ENCODE results near the gene RBM20. TPM values are rescaled to one million over a fixed set of nuclear protein-coding genes. Genes with fewer than 3 reads are reported as not detected.
"Not testable (repeated sequence)": the region's sequence is repeated elsewhere in the genome, so short reads cannot be mapped to it uniquely, and the experiment has no call there.

Gene RBM20
- total RNA-seq, 1 experiment from 2014 or later: 0.17 TPM

- Histone ChIP-seq H3K27ac (ENCODE audit: insufficient read length, low read depth, low read length) (no peak overlapping the region), H4K91ac (ENCODE audit: insufficient read length, low read depth, low read length) (no peak overlapping the region), H2BK15ac (ENCODE audit: low read depth, low read length) (no peak overlapping the region), H3K56ac (ENCODE audit: insufficient read length, low read depth, low read length) (no peak overlapping the region), H4K20me1 (ENCODE audit: control insufficient read depth, insufficient read depth, insufficient read length) (no peaks in the 10 kb centered on the region), H2BK20ac (ENCODE audit: low read depth, low read length, poor library complexity, severe bottlenecking) (no peak overlapping the region), H3K4ac (ENCODE audit: low read depth, low read length) (no peak overlapping the region), H3K79me1 (ENCODE audit: insufficient read depth, low read depth, low read length, poor library complexity, severe bottlenecking) (no peaks in the 10 kb centered on the region), H2BK12ac (ENCODE audit: insufficient read length, low read depth, low read length) (no peak overlapping the region), H4K5ac (ENCODE audit: insufficient read length, low read depth, low read length) (no peak overlapping the region), H3K9ac (ENCODE audit: extremely low read depth, insufficient read length, low read length) (no peak overlapping the region), H2BK120ac (ENCODE audit: low read depth, low read length, poor library complexity, severe bottlenecking) (no peak overlapping the region), H3K23me2 (ENCODE audit: insufficient read length, low read depth, low read length, poor library complexity, severe bottlenecking) (no peaks in the 10 kb centered on the region), H3K79me2 (ENCODE audit: insufficient read depth, low read length) (no peaks in the 10 kb centered on the region), H3K4me2 (ENCODE audit: insufficient read depth, insufficient read length, low read length) (no peak overlapping the region), H3K27me3 (ENCODE audit: insufficient read depth, low read length) (no peaks in the 10 kb centered on the region), H2BK5ac (ENCODE audit: insufficient read length, low read length) (no peak overlapping the region), H4K8ac (replicated peaks; ENCODE audit: insufficient read length, low read depth, low read length) (no peak overlapping the region), H3T11ph (ENCODE audit: low read length) (no peak overlapping the region), H2AFZ (ENCODE audit: low read length) (no peak overlapping the region), H3K23ac (ENCODE audit: insufficient read length, low read depth, low read length) (no peak overlapping the region), H3K14ac (ENCODE audit: insufficient read depth, low read length) (no peak overlapping the region; the same call in 1 of the 2 replicates), H3K9me3 (ENCODE audit: control insufficient read depth, low read depth, low read length) (no peaks in the 10 kb centered on the region), H3K18ac (ENCODE audit: insufficient read length, low read depth, low read length) (no peak overlapping the region), H2AK5ac (ENCODE audit: insufficient read length, low read length) (no peak overlapping the region), H3K4me1 (ENCODE audit: insufficient read depth, low read length) (no peaks in the 10 kb centered on the region; the same call in 1 of the 2 replicates)
- Mint-ChIP-seq H3K36me3 (ENCODE audit: insufficient read depth in 1 of 3, low read depth in 3 of 3) (no peaks in the 10 kb centered on the region), H3K27me3 (ENCODE audit: low read depth) (no peaks in the 10 kb centered on the region; the same call in 1 of the 2 replicates), H3K4me3 (no peak overlapping the region), H3K27ac (no peak overlapping the region; a peak in 2 of 7 replicates), H3K4me1 (peaks cover 6 to 14% of the 10 kb centered on the region in 2 experiments), H3K9me3 (no peaks in the 10 kb centered on the region)
- WGBS (ENCODE audit: extremely low coverage, insufficient read length, low lambda C conversion rate): no CpG with 5 or more reads among the region's 10 CpGs
- no peak for DNase-seq
- TF ChIP-seq CTCF (conservative IDR thresholded peaks at IDR 0.05): no peak
Measured at GRCh38 chr10:110725801-110726630, 81.9 kb downstream of the RBM20 start.

GRCh38 chr10:110727785-110728184, 83.6 kb downstream of the RBM20 start:
- not testable (repeated sequence) for H2BK15ac ChIP-seq (ENCODE audit: low read depth, low read length); H3K23ac ChIP-seq (ENCODE audit: insufficient read length, low read depth, low read length); H2BK12ac ChIP-seq (ENCODE audit: insufficient read length, low read depth, low read length); H3T11ph ChIP-seq (ENCODE audit: low read length); H3K4me2 ChIP-seq (ENCODE audit: insufficient read depth, insufficient read length, low read length); H4K20me1 ChIP-seq (ENCODE audit: control insufficient read depth, insufficient read depth, insufficient read length); H4K8ac ChIP-seq (replicated peaks; ENCODE audit: insufficient read length, low read depth, low read length); H3K9me3 ChIP-seq (ENCODE audit: control insufficient read depth, low read depth, low read length); H2BK5ac ChIP-seq (ENCODE audit: insufficient read length, low read length); H3K9ac ChIP-seq (ENCODE audit: extremely low read depth, insufficient read length, low read length); H3K27me3 ChIP-seq (ENCODE audit: insufficient read depth, low read length); H3K23me2 ChIP-seq (ENCODE audit: insufficient read length, low read depth, low read length, poor library complexity, severe bottlenecking); H3K27ac ChIP-seq (ENCODE audit: insufficient read length, low read depth, low read length); H2AK5ac ChIP-seq (ENCODE audit: insufficient read length, low read length); H3K56ac ChIP-seq (ENCODE audit: insufficient read length, low read depth, low read length); H3K27me3 Mint-ChIP-seq (ENCODE audit: low read depth); DNase-seq; H4K91ac ChIP-seq (ENCODE audit: insufficient read length, low read depth, low read length); H3K4me1 ChIP-seq (ENCODE audit: insufficient read depth, low read length); H3K4ac ChIP-seq (ENCODE audit: low read depth, low read length); H3K9me3 Mint-ChIP-seq; H3K4me3 Mint-ChIP-seq; H3K18ac ChIP-seq (ENCODE audit: insufficient read length, low read depth, low read length); H3K79me2 ChIP-seq (ENCODE audit: insufficient read depth, low read length); H3K79me1 ChIP-seq (ENCODE audit: insufficient read depth, low read depth, low read length, poor library complexity, severe bottlenecking); H2BK120ac ChIP-seq (ENCODE audit: low read depth, low read length, poor library complexity, severe bottlenecking); H3K14ac ChIP-seq (ENCODE audit: insufficient read depth, low read length); H3K27ac Mint-ChIP-seq; H2BK20ac ChIP-seq (ENCODE audit: low read depth, low read length, poor library complexity, severe bottlenecking); H2AFZ ChIP-seq (ENCODE audit: low read length); H4K5ac ChIP-seq (ENCODE audit: insufficient read length, low read depth, low read length); H3K36me3 Mint-ChIP-seq (ENCODE audit: insufficient read depth in 1 of 3, low read depth in 3 of 3)
- WGBS (ENCODE audit: extremely low coverage, insufficient read length, low lambda C conversion rate): no CpG with 5 or more reads among the region's 2 CpGs
- H3K4me1 Mint-ChIP-seq: peaks cover 6 to 14% of the 10 kb centered on the region in 2 experiments
